Neural progenitor cell (in vitro differentiated cells): ENCODE results near the gene RPP14.

Source experiments
- EZH2 ChIP-seq: fragments of 200-600 bp; sonication (generic); IDR thresholded peaks from 2 replicates; pipeline ENCODE4 v1.6.1; 2017; ENCODE audit warnings: antibody characterized with exemption, mild to moderate bottlenecking, moderate library complexity
- EZH2phosphoT487 ChIP-seq: fragments of 200-600 bp; sonication (generic); IDR thresholded peaks from 2 replicates; pipeline ENCODE4 v1.6.1; 2017; ENCODE audit warnings: antibody characterized with exemption
- TF ChIP-seq, protein P1 (sequence below): fragments of 200-600 bp; sonication (generic); IDR thresholded peaks from 2 replicates; pipeline ENCODE4 v1.5.1; 2017; ENCODE audit warnings: antibody characterized with exemption, mild to moderate bottlenecking

DNA sequence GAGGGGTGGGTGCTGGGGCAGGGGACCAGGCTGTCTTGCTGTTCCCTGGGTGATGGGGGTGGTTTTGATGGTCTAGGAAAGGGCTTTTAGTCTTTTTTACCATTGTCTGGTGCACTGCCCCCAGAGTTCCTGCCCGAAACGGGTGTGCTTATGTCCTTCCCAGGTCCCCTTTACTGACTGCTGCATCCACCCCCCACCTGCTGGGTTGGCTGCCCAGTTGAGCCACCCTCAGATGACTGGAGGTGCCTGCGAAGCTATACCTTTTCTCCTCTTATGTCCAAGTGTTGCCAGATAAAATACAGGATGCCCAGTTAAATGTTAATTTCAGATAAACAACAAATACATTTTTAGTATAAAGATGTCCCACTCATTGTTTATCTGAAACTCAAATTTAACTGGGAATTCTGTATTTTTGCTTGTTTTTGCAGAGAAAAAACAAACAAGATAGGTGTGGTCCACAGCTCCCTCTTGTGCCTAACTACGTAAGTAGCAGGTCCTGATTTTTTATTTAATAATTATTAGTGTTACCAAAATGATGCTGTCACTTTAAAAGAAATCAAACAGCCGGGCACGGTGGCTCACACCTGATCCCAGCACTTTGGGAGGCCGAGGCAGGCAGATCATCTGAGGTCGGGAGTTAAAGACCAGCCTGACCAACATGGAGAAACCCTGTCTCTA lies 6.1 kb upstream of the RPP14 start:
- TF ChIP-seq, protein P1, sequence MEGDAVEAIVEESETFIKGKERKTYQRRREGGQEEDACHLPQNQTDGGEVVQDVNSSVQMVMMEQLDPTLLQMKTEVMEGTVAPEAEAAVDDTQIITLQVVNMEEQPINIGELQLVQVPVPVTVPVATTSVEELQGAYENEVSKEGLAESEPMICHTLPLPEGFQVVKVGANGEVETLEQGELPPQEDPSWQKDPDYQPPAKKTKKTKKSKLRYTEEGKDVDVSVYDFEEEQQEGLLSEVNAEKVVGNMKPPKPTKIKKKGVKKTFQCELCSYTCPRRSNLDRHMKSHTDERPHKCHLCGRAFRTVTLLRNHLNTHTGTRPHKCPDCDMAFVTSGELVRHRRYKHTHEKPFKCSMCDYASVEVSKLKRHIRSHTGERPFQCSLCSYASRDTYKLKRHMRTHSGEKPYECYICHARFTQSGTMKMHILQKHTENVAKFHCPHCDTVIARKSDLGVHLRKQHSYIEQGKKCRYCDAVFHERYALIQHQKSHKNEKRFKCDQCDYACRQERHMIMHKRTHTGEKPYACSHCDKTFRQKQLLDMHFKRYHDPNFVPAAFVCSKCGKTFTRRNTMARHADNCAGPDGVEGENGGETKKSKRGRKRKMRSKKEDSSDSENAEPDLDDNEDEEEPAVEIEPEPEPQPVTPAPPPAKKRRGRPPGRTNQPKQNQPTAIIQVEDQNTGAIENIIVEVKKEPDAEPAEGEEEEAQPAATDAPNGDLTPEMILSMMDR = peak; percentile 89
- TF ChIP-seq EZH2phosphoT487 (no peak), EZH2 (no peak)
